SU-DHL-6 (cell line): Measurements from ENCODE around the gene ACTR8.

ENCODE experiments used
- CTCF ChIP-seq: fragments of 200-600 bp; sonication (generic); IDR thresholded peaks from one replicate; pipeline ENCODE4 v1.5.1; 2017; ENCODE audit warnings: antibody characterized with exemption, mild to moderate bottlenecking, low read length, moderate library complexity; ENCODE audit not compliant: insufficient read depth, poor library complexity, severe bottlenecking
- EZH2phosphoT487 ChIP-seq: fragments of 200-600 bp; sonication (generic), shearing (Covaris generic); conservative IDR thresholded peaks from 2 replicates; pipeline ENCODE4 v1.6.1; 2018; ENCODE audit warnings: mild to moderate bottlenecking, antibody characterized with exemption, low read length, moderate library complexity, mixed read lengths

GRCh38 chr3:53846851-53847155 lies 35.1 kb downstream of the ACTR8 start:
- TF ChIP-seq CTCF = no peak
- no peak for TF ChIP-seq EZH2phosphoT487
